Kidney (tissue), 14 donors: ENCODE measurements around the gene CTNNAL1. TPM values are rescaled to one million over a fixed set of nuclear protein-coding genes. Genes with fewer than 3 reads are reported as not detected.

Experiments used
- DNase-seq, 5 donors: peaks; one replicate each; pipeline ENCODE4 v3.0.0-alpha.2; 2013 to 2020
- FAIRE-seq: peaks from 2 replicates; lab custom pipeline; 2012; peaks lifted over from hg19 to GRCh38; lab: Jason Lieb, UNC
- H3K27ac ChIP-seq, 2 donors: one replicate each; pipeline ENCODE4 v1.7.0; 2013; ENCODE audit warnings: low read depth in 2 of 2, low read length in 2 of 2, inconsistent platforms in 1 of 2
- H3K27me3 ChIP-seq: one replicate; pipeline ENCODE4 v1.7.1; 2013; ENCODE audit warnings: low read length, inconsistent platforms; ENCODE audit not compliant: control insufficient read depth, insufficient read depth
- H3K36me3 ChIP-seq, 3 donors: one replicate each; pipeline versions ENCODE4 v1.7.0 to v1.7.1; 2013; ENCODE audit warnings: low read length in 3 of 3, control low read depth in 1 of 3, inconsistent platforms in 1 of 3; ENCODE audit not compliant: insufficient read depth in 3 of 3, control insufficient read depth in 2 of 3
- H3K4me1 ChIP-seq, 3 donors: one replicate each; pipeline versions ENCODE4 v1.7.0 to v1.7.1; 2013; ENCODE audit warnings: low read length in 3 of 3, inconsistent platforms in 1 of 3, low read depth in 1 of 3; ENCODE audit not compliant: control insufficient read depth in 2 of 3, insufficient read depth in 2 of 3
- H3K4me3 ChIP-seq, 3 donors: one replicate each; pipeline versions ENCODE4 v1.7.0 to v1.8.1; 2013; ENCODE audit warnings: low read length in 3 of 3, control low read depth in 1 of 3, inconsistent platforms in 1 of 3
- H3K9ac ChIP-seq, 3 donors: one replicate each; pipeline versions ENCODE4 v1.7.0 to v1.7.1; 2013; ENCODE audit warnings: low read length in 3 of 3, control low read depth in 1 of 3, inconsistent platforms in 1 of 3
- H3K9me3 ChIP-seq, 3 donors: one replicate each; pipeline versions ENCODE4 v1.7.0 to v1.7.1; 2013; ENCODE audit warnings: low read length in 3 of 3, control low read depth in 1 of 3, inconsistent platforms in 1 of 3; ENCODE audit not compliant: control insufficient read depth in 2 of 3, insufficient read depth in 1 of 3
- CTCF ChIP-seq: IDR thresholded peaks from 3 replicates; pipeline ENCODE4 v1.5.1; 2012; ENCODE audit warnings: mild to moderate bottlenecking, moderate library complexity, borderline replicate concordance; ENCODE audit not compliant: insufficient read depth; ENCODE audit errors: extremely low read depth
- intact Hi-C: fragments of 100-400 bp; cut with DNase I; formaldehyde crosslinking; loops from one replicate; pipeline ENCODE4 v1.11.1; 2022
- polyA plus RNA-seq: library from polyadenylated mRNA; stranded (reverse); fragments of 350-450 nt; fragmentation: Illumina TruSeq; extraction: RNeasy Lipid Tissue Mini Kit (QIAGEN cat#74804); gene quantifications from one replicate; pipeline ENCODE4 v1.2.3, GENCODE V29; 2014; ENCODE audit warnings: low read depth, low replicate concordance; ENCODE audit not compliant: insufficient read depth
- total RNA-seq: library from RNA; stranded (reverse); fragmentation: NEBNext Ultra II Directional; extraction: Animal tissue kit (Norgen Biotek cat#: 25700); gene quantifications from one replicate; pipeline ENCODE4 v1.2.1, GENCODE V29; 2021
- donor health status: control.
- donor health status: control.
- donor health status: control.
- donor health status: control.
- donor health status: control.
- donor health status: DM: yes; HTN: yes; CAD: no.
- donor health status: Normal renal cell carcinoma (clear cell type).

Gene CTNNAL1
- total and polyA plus RNA-seq, 2 donors from 2014 or later, result 38.6 to 54.8 TPM

- H3K4me3 ChIP-seq, result no peak overlapping the region
- intact Hi-C loops, result no loop called here
- peaks cover 14 to 22% (median 19%) of the 10 kb centered on the region in 3 donors for H3K36me3 ChIP-seq
- no peak overlapping the region for H3K9ac ChIP-seq
- DNase-seq (no peak), FAIRE-seq (no peak)
- H3K9me3 ChIP-seq, result no peaks in the 10 kb centered on the region
- TF ChIP-seq CTCF, result no peak
- H3K27me3 ChIP-seq, result no peaks in the 10 kb centered on the region
- H3K27ac ChIP-seq, result no peak overlapping the region
- peaks cover 0 to 12% (median 5%) of the 10 kb centered on the region in 3 donors for H3K4me1 ChIP-seq
Observed at GRCh38 chr9:109040571-109040970, 27.3 kb upstream of the CTNNAL1 start.

- no peak for FAIRE-seq
- Histone ChIP-seq H3K36me3 (peaks cover 11 to 17% (median 15%) of the 10 kb centered on the region in 3 donors), H3K27me3 (no peaks in the 10 kb centered on the region), H3K9me3 (no peaks in the 10 kb centered on the region), H3K4me3 (no peak overlapping the region), H3K4me1 (peaks cover 0 to 12% (median 5%) of the 10 kb centered on the region in 3 donors), H3K27ac (no peak overlapping the region), H3K9ac (no peak overlapping the region)
- DNase-seq, result no peak
- intact Hi-C loops, result no loop called here
- TF ChIP-seq CTCF, result no peak
Observed at GRCh38 chr9:109039539-109039938, 26.2 kb upstream of the CTNNAL1 start.

GRCh38 chr9:109037946-109038715, 24.8 kb upstream of the CTNNAL1 start:
- H3K36me3 ChIP-seq, result peaks cover 8 to 12% (median 9%) of the 10 kb centered on the region in 3 donors
- no peak overlapping the region for H3K9ac ChIP-seq
- no peak overlapping the region for H3K27ac ChIP-seq
- no peak for FAIRE-seq
- no peaks in the 10 kb centered on the region for H3K9me3 ChIP-seq
- H3K4me1 ChIP-seq, result peaks cover 0 to 12% (median 7%) of the 10 kb centered on the region in 3 donors
- DNase-seq, result no peak
- H3K4me3 ChIP-seq, result no peak overlapping the region
- intact Hi-C loops, result no loop called here
- H3K27me3 ChIP-seq, result no peaks in the 10 kb centered on the region
- no peak for TF ChIP-seq CTCF
